ENCODE measurements around the gene GJC2. TPM values are rescaled to one million over a fixed set of nuclear protein-coding genes. Genes with fewer than 3 reads are reported as not detected.

The GJC2 gene
- total RNA-seq, 1 experiment from 2014 or later, result 0.72 TPM

DNA sequence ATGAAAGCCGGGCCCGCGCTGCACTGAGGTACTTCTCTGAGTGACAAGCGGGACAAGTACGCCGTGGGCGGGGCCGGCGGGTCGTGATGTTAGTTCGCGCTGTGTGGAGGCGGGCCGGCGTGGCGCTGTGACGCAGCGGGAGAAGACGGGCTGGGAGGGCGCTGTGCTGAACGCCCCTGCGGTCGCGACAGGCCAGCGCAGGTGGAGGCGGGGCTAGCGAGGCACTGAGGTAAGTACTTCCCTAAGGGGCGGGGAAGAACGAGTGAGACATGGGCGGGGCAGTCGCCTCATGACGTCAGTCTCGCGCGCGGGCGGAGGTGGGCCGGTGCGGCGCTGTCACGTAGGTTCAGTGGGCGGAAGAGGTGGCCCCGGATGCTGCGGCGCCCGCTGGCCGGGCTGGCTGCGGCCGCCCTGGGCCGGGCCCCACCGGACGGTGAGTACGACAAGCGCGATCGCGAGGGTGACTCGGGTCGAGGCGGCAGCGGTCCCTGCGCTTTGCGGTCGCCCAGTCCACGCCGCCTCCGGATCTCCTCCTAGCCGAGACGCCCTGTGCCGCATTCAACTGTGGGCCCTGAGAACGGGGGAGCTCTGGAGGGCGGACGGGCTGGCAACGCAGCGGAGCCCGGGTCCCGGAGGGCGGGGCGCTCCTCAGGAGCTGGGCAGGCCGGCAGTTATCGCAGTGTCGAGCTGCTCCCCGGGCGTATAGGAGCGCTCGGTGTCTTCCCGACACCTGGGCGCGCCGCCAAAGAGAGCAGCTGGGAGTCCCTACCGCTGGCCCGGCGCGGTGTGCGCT is 9.6 kb upstream of the GJC2 start, which contains the start of gene GUK1 (continued):
- TF ChIP-seq, protein P1, sequence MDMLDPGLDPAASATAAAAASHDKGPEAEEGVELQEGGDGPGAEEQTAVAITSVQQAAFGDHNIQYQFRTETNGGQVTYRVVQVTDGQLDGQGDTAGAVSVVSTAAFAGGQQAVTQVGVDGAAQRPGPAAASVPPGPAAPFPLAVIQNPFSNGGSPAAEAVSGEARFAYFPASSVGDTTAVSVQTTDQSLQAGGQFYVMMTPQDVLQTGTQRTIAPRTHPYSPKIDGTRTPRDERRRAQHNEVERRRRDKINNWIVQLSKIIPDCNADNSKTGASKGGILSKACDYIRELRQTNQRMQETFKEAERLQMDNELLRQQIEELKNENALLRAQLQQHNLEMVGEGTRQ (CRISPR knock-in tag; IDR thresholded peaks at IDR 0.05), result no peak
- TF ChIP-seq, protein P2, sequence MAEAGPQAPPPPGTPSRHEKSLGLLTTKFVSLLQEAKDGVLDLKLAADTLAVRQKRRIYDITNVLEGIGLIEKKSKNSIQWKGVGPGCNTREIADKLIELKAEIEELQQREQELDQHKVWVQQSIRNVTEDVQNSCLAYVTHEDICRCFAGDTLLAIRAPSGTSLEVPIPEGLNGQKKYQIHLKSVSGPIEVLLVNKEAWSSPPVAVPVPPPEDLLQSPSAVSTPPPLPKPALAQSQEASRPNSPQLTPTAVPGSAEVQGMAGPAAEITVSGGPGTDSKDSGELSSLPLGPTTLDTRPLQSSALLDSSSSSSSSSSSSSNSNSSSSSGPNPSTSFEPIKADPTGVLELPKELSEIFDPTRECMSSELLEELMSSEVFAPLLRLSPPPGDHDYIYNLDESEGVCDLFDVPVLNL (CRISPR knock-in tag; IDR thresholded peaks at IDR 0.05; ENCODE audit: borderline replicate concordance, low read depth), result no peak; the same call in 1 of the 2 replicates
- TF ChIP-seq, protein P3, sequence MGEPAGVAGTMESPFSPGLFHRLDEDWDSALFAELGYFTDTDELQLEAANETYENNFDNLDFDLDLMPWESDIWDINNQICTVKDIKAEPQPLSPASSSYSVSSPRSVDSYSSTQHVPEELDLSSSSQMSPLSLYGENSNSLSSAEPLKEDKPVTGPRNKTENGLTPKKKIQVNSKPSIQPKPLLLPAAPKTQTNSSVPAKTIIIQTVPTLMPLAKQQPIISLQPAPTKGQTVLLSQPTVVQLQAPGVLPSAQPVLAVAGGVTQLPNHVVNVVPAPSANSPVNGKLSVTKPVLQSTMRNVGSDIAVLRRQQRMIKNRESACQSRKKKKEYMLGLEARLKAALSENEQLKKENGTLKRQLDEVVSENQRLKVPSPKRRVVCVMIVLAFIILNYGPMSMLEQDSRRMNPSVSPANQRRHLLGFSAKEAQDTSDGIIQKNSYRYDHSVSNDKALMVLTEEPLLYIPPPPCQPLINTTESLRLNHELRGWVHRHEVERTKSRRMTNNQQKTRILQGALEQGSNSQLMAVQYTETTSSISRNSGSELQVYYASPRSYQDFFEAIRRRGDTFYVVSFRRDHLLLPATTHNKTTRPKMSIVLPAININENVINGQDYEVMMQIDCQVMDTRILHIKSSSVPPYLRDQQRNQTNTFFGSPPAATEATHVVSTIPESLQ (CRISPR knock-in tag; IDR thresholded peaks at IDR 0.05), result no peak
- TF ChIP-seq, protein P4, sequence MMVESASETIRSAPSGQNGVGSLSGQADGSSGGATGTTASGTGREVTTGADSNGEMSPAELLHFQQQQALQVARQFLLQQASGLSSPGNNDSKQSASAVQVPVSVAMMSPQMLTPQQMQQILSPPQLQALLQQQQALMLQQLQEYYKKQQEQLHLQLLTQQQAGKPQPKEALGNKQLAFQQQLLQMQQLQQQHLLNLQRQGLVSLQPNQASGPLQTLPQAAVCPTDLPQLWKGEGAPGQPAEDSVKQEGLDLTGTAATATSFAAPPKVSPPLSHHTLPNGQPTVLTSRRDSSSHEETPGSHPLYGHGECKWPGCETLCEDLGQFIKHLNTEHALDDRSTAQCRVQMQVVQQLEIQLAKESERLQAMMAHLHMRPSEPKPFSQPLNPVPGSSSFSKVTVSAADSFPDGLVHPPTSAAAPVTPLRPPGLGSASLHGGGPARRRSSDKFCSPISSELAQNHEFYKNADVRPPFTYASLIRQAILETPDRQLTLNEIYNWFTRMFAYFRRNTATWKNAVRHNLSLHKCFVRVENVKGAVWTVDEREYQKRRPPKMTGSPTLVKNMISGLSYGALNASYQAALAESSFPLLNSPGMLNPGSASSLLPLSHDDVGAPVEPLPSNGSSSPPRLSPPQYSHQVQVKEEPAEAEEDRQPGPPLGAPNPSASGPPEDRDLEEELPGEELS (CRISPR knock-in tag; IDR thresholded peaks at IDR 0.05), result peak; percentile 45; the same call in 1 of the 2 replicates
- no peak for TF ChIP-seq MXD4 (CRISPR knock-in tag; IDR thresholded peaks at IDR 0.05; ENCODE audit: borderline replicate concordance)
- TF ChIP-seq CBFB (CRISPR knock-in tag; IDR thresholded peaks at IDR 0.05; ENCODE audit: low read depth), result no peak
- TF ChIP-seq, protein P5, sequence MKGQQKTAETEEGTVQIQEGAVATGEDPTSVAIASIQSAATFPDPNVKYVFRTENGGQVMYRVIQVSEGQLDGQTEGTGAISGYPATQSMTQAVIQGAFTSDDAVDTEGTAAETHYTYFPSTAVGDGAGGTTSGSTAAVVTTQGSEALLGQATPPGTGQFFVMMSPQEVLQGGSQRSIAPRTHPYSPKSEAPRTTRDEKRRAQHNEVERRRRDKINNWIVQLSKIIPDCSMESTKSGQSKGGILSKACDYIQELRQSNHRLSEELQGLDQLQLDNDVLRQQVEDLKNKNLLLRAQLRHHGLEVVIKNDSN (CRISPR knock-in tag; IDR thresholded peaks at IDR 0.05), result no peak
- TF ChIP-seq, protein P6, sequence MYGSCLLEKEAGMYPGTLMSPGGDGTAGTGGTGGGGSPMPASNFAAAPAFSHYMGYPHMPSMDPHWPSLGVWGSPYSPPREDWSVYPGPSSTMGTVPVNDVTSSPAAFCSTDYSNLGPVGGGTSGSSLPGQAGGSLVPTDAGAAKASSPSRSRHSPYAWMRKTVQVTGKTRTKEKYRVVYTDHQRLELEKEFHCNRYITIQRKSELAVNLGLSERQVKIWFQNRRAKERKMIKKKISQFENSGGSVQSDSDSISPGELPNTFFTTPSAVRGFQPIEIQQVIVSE (CRISPR knock-in tag; IDR thresholded peaks at IDR 0.05; ENCODE audit: borderline replicate concordance), result no peak
- TF ChIP-seq RELA (CRISPR knock-in tag; IDR thresholded peaks at IDR 0.05; ENCODE audit: borderline replicate concordance), result no peak
- no peak for TF ChIP-seq ELF4 (CRISPR knock-in tag; IDR thresholded peaks at IDR 0.05; ENCODE audit: low read depth)
- TF ChIP-seq CREB1 (CRISPR knock-in tag; IDR thresholded peaks at IDR 0.05), result no peak
- TF ChIP-seq, protein P7, sequence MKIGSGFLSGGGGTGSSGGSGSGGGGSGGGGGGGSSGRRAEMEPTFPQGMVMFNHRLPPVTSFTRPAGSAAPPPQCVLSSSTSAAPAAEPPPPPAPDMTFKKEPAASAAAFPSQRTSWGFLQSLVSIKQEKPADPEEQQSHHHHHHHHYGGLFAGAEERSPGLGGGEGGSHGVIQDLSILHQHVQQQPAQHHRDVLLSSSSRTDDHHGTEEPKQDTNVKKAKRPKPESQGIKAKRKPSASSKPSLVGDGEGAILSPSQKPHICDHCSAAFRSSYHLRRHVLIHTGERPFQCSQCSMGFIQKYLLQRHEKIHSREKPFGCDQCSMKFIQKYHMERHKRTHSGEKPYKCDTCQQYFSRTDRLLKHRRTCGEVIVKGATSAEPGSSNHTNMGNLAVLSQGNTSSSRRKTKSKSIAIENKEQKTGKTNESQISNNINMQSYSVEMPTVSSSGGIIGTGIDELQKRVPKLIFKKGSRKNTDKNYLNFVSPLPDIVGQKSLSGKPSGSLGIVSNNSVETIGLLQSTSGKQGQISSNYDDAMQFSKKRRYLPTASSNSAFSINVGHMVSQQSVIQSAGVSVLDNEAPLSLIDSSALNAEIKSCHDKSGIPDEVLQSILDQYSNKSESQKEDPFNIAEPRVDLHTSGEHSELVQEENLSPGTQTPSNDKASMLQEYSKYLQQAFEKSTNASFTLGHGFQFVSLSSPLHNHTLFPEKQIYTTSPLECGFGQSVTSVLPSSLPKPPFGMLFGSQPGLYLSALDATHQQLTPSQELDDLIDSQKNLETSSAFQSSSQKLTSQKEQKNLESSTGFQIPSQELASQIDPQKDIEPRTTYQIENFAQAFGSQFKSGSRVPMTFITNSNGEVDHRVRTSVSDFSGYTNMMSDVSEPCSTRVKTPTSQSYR (CRISPR knock-in tag; IDR thresholded peaks at IDR 0.05), result peak; percentile 60; the same call in 1 of the 2 replicates
- TF ChIP-seq GTF2I (CRISPR knock-in tag; conservative IDR thresholded peaks at IDR 0.05), result 0 out of 2 replicates have a peak, but pooled peaks have one; percentile 1
- peak; percentile 43; the same call in 1 of the 2 replicates for TF ChIP-seq GABPB1 (CRISPR knock-in tag; IDR thresholded peaks at IDR 0.05)
- TF ChIP-seq, protein P8, sequence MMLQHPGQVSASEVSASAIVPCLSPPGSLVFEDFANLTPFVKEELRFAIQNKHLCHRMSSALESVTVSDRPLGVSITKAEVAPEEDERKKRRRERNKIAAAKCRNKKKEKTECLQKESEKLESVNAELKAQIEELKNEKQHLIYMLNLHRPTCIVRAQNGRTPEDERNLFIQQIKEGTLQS (CRISPR knock-in tag; conservative IDR thresholded peaks at IDR 0.05), result no peak
- TF ChIP-seq, protein P9, sequence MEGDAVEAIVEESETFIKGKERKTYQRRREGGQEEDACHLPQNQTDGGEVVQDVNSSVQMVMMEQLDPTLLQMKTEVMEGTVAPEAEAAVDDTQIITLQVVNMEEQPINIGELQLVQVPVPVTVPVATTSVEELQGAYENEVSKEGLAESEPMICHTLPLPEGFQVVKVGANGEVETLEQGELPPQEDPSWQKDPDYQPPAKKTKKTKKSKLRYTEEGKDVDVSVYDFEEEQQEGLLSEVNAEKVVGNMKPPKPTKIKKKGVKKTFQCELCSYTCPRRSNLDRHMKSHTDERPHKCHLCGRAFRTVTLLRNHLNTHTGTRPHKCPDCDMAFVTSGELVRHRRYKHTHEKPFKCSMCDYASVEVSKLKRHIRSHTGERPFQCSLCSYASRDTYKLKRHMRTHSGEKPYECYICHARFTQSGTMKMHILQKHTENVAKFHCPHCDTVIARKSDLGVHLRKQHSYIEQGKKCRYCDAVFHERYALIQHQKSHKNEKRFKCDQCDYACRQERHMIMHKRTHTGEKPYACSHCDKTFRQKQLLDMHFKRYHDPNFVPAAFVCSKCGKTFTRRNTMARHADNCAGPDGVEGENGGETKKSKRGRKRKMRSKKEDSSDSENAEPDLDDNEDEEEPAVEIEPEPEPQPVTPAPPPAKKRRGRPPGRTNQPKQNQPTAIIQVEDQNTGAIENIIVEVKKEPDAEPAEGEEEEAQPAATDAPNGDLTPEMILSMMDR (IDR thresholded peaks at IDR 0.05), result no peak
- TF ChIP-seq JAZF1 (CRISPR knock-in tag; IDR thresholded peaks at IDR 0.05), result no peak
- TF ChIP-seq, protein P10, sequence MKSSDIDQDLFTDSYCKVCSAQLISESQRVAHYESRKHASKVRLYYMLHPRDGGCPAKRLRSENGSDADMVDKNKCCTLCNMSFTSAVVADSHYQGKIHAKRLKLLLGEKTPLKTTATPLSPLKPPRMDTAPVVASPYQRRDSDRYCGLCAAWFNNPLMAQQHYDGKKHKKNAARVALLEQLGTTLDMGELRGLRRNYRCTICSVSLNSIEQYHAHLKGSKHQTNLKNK (CRISPR knock-in tag; IDR thresholded peaks at IDR 0.05), result no peak
- TF ChIP-seq JUN (CRISPR knock-in tag; IDR thresholded peaks at IDR 0.05), result no peak
- TF ChIP-seq, protein P11, sequence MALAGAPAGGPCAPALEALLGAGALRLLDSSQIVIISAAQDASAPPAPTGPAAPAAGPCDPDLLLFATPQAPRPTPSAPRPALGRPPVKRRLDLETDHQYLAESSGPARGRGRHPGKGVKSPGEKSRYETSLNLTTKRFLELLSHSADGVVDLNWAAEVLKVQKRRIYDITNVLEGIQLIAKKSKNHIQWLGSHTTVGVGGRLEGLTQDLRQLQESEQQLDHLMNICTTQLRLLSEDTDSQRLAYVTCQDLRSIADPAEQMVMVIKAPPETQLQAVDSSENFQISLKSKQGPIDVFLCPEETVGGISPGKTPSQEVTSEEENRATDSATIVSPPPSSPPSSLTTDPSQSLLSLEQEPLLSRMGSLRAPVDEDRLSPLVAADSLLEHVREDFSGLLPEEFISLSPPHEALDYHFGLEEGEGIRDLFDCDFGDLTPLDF (CRISPR knock-in tag; IDR thresholded peaks at IDR 0.05), result no peak
- peak; percentile 58 for TF ChIP-seq NFYB (CRISPR knock-in tag; conservative IDR thresholded peaks at IDR 0.05; ENCODE audit: low read depth)
